GM18498 (cell line): ENCODE results near the gene HTT-AS.
"Not testable (repeated sequence)": the region's sequence is repeated elsewhere in the genome, so short reads cannot be mapped to it uniquely, and the experiment has no call there.

Experiments used
- ATAC-seq: cut with Tn5 transposase; IDR thresholded peaks from one replicate; pipeline ENCODE4 v1.9.1; 2021; ENCODE audit warnings: mild to moderate bottlenecking, moderate library complexity; ENCODE audit not compliant: unreplicated experiment

The HTT-AS gene

GRCh38 chr4:3074078-3074845 is at the start of gene HTT-AS, which contains the start of gene HTT:
Gene HTT-AS, minus strand, starts transcription at chr4:3074538.
Gene HTT, plus strand, starts transcription at chr4:3074681. Its CDS starts 145 bp downstream, at chr4:3074826.
- ATAC-seq = peak; percentile 83

GRCh38 chr4:3123181-3123671 is 48.9 kb upstream of the HTT-AS start:
- ATAC-seq = no peak

- ATAC-seq = no peak
Observed at GRCh38 chr4:3122081-3122563, 47.8 kb upstream of the HTT-AS start.

GRCh38 chr4:3121596-3121995 is 47.3 kb upstream of the HTT-AS start:
- no peak for ATAC-seq

GRCh38 chr4:3121110-3121509 is 46.8 kb upstream of the HTT-AS start:
- no peak for ATAC-seq

GRCh38 chr4:3119464-3119863 is 45.1 kb upstream of the HTT-AS start:
- ATAC-seq = no peak

GRCh38 chr4:3118312-3118711 is 44.0 kb upstream of the HTT-AS start:
- ATAC-seq = no peak

- ATAC-seq = no peak
Observed at GRCh38 chr4:3116955-3117354, 42.6 kb upstream of the HTT-AS start.

GRCh38 chr4:3115637-3116270 is 41.4 kb upstream of the HTT-AS start:
- ATAC-seq = no peak

- ATAC-seq = no peak
Observed at GRCh38 chr4:3114377-3114776, 40.0 kb upstream of the HTT-AS start.

GRCh38 chr4:3112609-3113469 is 38.5 kb upstream of the HTT-AS start:
- ATAC-seq = no peak

- ATAC-seq = no peak
Observed at GRCh38 chr4:3112201-3112600, 37.9 kb upstream of the HTT-AS start.

GRCh38 chr4:3111461-3111860 is 37.1 kb upstream of the HTT-AS start:
- no peak for ATAC-seq

GRCh38 chr4:3108211-3108610 is 33.9 kb upstream of the HTT-AS start:
- no peak for ATAC-seq

GRCh38 chr4:3107691-3108121 is 33.4 kb upstream of the HTT-AS start:
- ATAC-seq = no peak

- no peak for ATAC-seq
Observed at GRCh38 chr4:3107271-3107670, 32.9 kb upstream of the HTT-AS start.

- ATAC-seq = peak; percentile 97
Observed at GRCh38 chr4:3106339-3107186, 32.2 kb upstream of the HTT-AS start.

- ATAC-seq = no peak
Observed at GRCh38 chr4:3098346-3098745, 24.0 kb upstream of the HTT-AS start.

- no peak for ATAC-seq
Observed at GRCh38 chr4:3096202-3096601, 21.9 kb upstream of the HTT-AS start.

GRCh38 chr4:3094701-3095100 is 20.4 kb upstream of the HTT-AS start:
- not testable (repeated sequence) for ATAC-seq
